WERI-Rb-1 (cell line): Measurements from ENCODE around the gene HECA.

ENCODE experiments used
- DNase-seq: peaks from one replicate; pipeline ENCODE4 v3.0.0-alpha.2; 2020
- H3K27ac ChIP-seq: fragments of 250-450 bp; sonication (Bioruptor Pico); 2 replicates; pipeline ENCODE4 v1.5.1; 2020; ENCODE audit warnings: mild to moderate bottlenecking, moderate library complexity
- H3K27me3 ChIP-seq: fragments of 250-450 bp; sonication (Bioruptor Pico); 2 replicates; pipeline ENCODE4 v1.5.1; 2021; ENCODE audit warnings: mild to moderate bottlenecking, low read depth, moderate library complexity; ENCODE audit not compliant: insufficient read depth, severe bottlenecking
- H3K36me3 ChIP-seq: fragments of 250-450 bp; sonication (Bioruptor Pico); 2 replicates; pipeline ENCODE4 v1.5.1; 2020; ENCODE audit warnings: mild to moderate bottlenecking, moderate library complexity
- H3K4me3 ChIP-seq: 2 replicates; pipeline ENCODE4 v1.5.1; 2011; ENCODE audit warnings: low read depth, mild to moderate bottlenecking, control low read depth, low read length
- H3K9me3 ChIP-seq: fragments of 250-450 bp; sonication (Bioruptor Pico); 2 replicates; pipeline ENCODE4 v1.5.1; 2021; ENCODE audit warnings: mild to moderate bottlenecking, moderate library complexity; ENCODE audit not compliant: severe bottlenecking
- TF ChIP-seq, protein P1 (sequence below): IDR thresholded peaks from 2 replicates; pipeline ENCODE4 v1.5.1; 2011; ENCODE audit warnings: low read depth, mild to moderate bottlenecking, control low read depth, inconsistent platforms, low read length

Gene HECA

DNA sequence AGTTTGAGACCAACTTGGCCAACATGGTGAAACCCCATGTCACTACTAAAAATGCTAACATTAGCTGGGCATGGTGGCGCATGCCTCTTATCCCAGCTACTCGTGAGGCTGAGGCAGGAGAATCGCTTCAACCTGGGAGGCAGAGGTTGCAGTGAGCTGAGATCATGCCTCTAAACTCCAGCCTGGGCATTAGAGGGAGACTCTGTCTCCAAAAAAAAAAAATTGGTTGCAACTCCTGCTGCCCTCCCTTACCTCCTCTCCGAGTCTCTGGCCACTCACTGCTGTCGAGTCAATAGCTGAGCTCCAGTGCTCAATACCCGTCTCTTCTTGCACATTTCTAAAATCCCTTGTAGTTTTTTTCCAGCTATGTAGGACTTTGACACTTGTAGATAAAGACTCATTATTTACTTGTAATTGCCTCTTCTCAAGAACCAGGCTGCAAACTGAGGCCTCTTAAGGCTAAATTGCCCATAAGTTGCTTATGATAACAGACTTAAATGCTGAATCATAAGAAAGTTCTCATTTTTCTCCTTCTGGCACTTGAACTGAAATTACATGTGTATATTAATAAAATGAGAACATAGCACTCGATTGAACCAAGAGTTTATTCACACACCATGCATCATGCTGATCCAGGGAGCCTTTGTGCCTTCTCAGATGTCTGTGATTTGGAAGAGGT is 13.8 kb downstream of the HECA start:
- DNase-seq, result no peak

DNA sequence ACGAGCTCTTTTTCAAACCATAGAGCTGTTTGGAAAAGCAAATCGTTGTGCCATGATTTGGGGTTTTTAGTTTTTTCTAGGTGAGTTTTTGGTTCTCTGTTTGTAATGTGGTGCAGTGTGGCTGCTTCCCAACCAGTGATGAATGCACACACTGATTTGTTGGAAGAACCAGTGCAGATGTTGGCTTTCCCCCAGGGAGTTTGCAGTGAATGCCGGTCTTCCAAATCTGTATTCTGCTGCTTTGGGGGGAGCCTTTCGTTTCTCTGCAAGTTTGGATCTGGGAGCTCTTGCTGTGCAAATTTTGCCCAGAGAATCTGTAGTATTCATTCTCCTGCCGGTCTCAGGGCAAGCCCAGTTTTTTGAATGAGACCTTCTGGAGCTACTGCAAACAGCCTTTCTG is 14.5 kb downstream of the HECA start:
- TF ChIP-seq, protein P1, sequence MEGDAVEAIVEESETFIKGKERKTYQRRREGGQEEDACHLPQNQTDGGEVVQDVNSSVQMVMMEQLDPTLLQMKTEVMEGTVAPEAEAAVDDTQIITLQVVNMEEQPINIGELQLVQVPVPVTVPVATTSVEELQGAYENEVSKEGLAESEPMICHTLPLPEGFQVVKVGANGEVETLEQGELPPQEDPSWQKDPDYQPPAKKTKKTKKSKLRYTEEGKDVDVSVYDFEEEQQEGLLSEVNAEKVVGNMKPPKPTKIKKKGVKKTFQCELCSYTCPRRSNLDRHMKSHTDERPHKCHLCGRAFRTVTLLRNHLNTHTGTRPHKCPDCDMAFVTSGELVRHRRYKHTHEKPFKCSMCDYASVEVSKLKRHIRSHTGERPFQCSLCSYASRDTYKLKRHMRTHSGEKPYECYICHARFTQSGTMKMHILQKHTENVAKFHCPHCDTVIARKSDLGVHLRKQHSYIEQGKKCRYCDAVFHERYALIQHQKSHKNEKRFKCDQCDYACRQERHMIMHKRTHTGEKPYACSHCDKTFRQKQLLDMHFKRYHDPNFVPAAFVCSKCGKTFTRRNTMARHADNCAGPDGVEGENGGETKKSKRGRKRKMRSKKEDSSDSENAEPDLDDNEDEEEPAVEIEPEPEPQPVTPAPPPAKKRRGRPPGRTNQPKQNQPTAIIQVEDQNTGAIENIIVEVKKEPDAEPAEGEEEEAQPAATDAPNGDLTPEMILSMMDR, result no peak
- no peak for DNase-seq
- Histone ChIP-seq H3K36me3 (no peaks in the 10 kb centered on the region), H3K27ac (no peak overlapping the region), H3K4me3 (no peak overlapping the region), H3K27me3 (no peaks in the 10 kb centered on the region), H3K9me3 (no peaks in the 10 kb centered on the region)

More for the DNA sequence above, 13.8 kb downstream of the HECA start:
- Histone ChIP-seq H3K27me3 (no peaks in the 10 kb centered on the region), H3K27ac (no peak overlapping the region), H3K36me3 (no peaks in the 10 kb centered on the region), H3K4me3 (no peak overlapping the region), H3K9me3 (no peaks in the 10 kb centered on the region)
- TF ChIP-seq, protein P1, result no peak

DNA sequence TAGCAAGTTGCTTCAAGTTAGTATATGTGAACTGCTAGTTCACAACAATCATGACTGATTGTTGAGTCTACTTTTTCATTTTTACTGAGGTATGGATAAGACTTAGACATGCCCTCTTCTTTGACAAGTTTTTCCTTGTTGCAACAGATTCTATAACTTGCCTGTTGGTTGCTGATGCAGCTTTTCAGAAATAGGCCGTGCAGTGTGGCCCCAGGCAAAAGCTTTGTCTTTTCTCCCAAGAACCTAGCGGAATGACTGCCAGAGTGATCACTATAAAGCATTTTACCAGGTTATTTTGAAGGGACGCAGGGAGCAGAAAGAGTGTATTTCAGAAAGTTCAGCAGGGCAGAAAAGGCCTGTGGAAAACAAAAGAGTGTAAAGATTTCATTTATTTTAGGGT is 16.0 kb downstream of the HECA start:
- Histone ChIP-seq H3K4me3 (no peak overlapping the region), H3K9me3 (no peaks in the 10 kb centered on the region), H3K27me3 (no peaks in the 10 kb centered on the region), H3K27ac (no peak overlapping the region), H3K36me3 (no peaks in the 10 kb centered on the region)
- DNase-seq, result no peak
- TF ChIP-seq, protein P1, result no peak

DNA sequence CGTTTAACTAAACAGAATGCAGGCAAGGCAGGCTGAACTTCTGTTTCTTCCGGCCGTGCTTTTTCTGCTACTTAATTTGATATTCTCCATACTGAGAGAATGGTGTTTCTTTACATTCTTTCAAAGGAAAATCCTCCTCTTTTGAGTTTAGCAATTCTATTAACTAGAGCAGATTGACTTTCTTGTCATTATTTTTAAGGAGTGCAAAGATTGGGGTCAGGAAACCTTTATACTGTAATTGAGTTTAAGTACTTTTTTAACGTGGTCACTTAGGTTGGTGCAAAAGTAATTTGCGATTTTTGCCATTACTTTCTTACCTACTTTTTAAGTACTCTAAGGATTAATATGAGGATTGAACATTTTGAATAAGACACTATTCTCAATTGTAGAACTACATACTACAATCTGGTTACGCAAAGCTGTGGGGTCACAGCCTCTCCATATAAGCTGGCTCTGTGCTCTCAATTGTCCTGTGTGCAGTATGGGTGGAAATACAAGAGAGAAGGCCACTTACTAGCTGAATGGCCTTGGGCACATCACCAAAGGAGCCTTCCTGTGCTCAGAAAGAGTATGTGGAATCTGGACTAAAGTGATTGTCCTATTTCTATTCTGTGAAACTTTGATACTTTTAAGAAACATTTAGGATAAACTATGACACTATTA is 16.7 kb downstream of the HECA start:
- TF ChIP-seq, protein P1, result no peak
- Histone ChIP-seq H3K27ac (no peak overlapping the region), H3K9me3 (no peaks in the 10 kb centered on the region), H3K27me3 (no peaks in the 10 kb centered on the region), H3K36me3 (no peaks in the 10 kb centered on the region), H3K4me3 (no peak overlapping the region)
- DNase-seq, result no peak

DNA sequence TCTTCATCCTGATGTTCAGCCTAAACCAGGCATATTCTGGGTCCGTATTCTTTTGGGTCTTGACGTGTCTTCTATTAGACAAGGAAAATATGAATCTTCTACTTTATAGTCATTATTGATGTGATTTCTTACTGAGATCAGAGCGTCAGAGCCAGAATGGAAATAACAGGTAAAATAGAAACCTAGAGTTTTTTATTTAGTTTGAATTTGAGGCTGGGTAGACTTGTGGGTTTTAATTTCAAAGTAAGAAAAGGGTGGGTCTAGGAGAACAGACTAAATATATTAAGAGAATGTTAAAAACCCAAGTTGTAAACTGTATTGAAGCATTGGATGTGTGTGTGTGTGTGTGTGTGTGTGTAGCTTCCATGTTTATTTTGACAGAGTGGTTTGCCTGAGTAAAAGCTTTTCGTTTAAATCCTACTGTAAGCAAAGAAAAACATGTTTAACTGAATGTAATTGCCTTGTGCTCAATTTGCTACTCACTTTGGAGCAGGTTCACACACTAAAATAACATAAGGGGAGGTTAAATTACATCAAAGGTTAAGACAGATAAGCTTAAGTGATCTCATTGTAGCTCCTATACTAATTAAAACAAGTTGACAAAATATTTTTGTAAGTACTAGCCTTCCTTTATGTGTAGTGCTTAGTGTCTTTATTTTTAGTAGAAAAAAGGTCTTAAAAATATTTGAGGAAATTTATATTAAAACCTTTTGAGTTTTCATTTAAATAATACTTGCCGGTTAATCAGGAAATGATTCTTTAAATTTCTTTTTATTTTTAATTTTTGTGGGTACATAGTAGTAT is 17.4 kb downstream of the HECA start:
- Histone ChIP-seq H3K36me3 (no peaks in the 10 kb centered on the region), H3K27ac (no peak overlapping the region)

More for the DNA sequence above, 17.4 kb downstream of the HECA start:
- Histone ChIP-seq H3K9me3 (no peaks in the 10 kb centered on the region), H3K4me3 (no peak overlapping the region), H3K27me3 (no peaks in the 10 kb centered on the region)
- TF ChIP-seq, protein P1, result no peak
- DNase-seq, result no peak
